SU-DHL-6 (cell line): ENCODE results near the gene LPCAT3.

Experiments
- H2AFZ ChIP-seq: fragments of 200-600 bp; sonication (generic); 2 replicates; pipeline ENCODE4 v1.6.1; 2014; ENCODE audit warnings: low read depth, mild to moderate bottlenecking, moderate library complexity, mixed read lengths, antibody characterized with exemption, low read length; ENCODE audit not compliant: severe bottlenecking
- H3F3A ChIP-seq: fragments of 200-600 bp; shearing (Covaris generic); 2 replicates; pipeline ENCODE4 v1.6.0; 2016; ENCODE audit warnings: antibody characterized with exemption, mild to moderate bottlenecking; ENCODE audit not compliant: insufficient read depth
- H3K27ac ChIP-seq: fragments of 200-600 bp; sonication (generic); 2 replicates; pipeline ENCODE4 v1.5.1; 2016; ENCODE audit warnings: low read depth, mild to moderate bottlenecking, low read length, moderate library complexity, mixed read lengths
- H3K27me3 ChIP-seq: fragments of 200-600 bp; sonication (generic), shearing (Covaris generic); 2 replicates; pipeline ENCODE4 v1.6.0; 2014; ENCODE audit warnings: mild to moderate bottlenecking, low read length
- H3K36me3 ChIP-seq: fragments of 200-600 bp; sonication (generic); 2 replicates; pipeline ENCODE4 v1.6.1; 2014; ENCODE audit warnings: mild to moderate bottlenecking, low read length, mixed read lengths
- H3K4me2 ChIP-seq: fragments of 300-600, 200-600 bp; shearing (Covaris generic), sonication (generic); 2 replicates; pipeline ENCODE4 v1.6.0; 2014; ENCODE audit warnings: low read length, low read depth, mild to moderate bottlenecking; ENCODE audit not compliant: poor library complexity, severe bottlenecking
- H3K4me3 ChIP-seq: fragments of 200-600 bp; sonication (generic); 2 replicates; pipeline ENCODE4 v1.5.1; 2014; ENCODE audit warnings: antibody characterized with exemption, low read length, mild to moderate bottlenecking, mixed read lengths; ENCODE audit not compliant: insufficient read depth, poor library complexity, severe bottlenecking
- H3K79me2 ChIP-seq: fragments of 200-600 bp; sonication (generic); 2 replicates; pipeline ENCODE4 v1.6.1; 2014; ENCODE audit warnings: mild to moderate bottlenecking, low read length, moderate library complexity; ENCODE audit not compliant: insufficient read depth
- H3K9ac ChIP-seq: fragments of 200-600 bp; sonication (generic); 2 replicates; pipeline ENCODE4 v1.7.0; 2014; ENCODE audit warnings: mild to moderate bottlenecking, low read length
- H3K9me2 ChIP-seq: fragments of 200-600 bp; sonication (generic); replicated peaks from 2 replicates; pipeline ENCODE4 v1.6.1; 2014; ENCODE audit warnings: low read length; ENCODE audit not compliant: insufficient read depth
- H3K9me3 ChIP-seq: fragments of 200-600 bp; sonication (generic); 2 replicates; pipeline ENCODE4 v1.6.1; 2014; ENCODE audit warnings: low read length, mixed read lengths; ENCODE audit not compliant: insufficient read depth
- H4K20me1 ChIP-seq: fragments of 200-600 bp; sonication (generic); 2 replicates; pipeline ENCODE4 v1.6.1; 2014; ENCODE audit warnings: low read depth, mild to moderate bottlenecking, antibody characterized with exemption, low read length, moderate library complexity, mixed read lengths
- CTCF ChIP-seq: fragments of 200-600 bp; sonication (generic); IDR thresholded peaks from one replicate; pipeline ENCODE4 v1.5.1; 2017; ENCODE audit warnings: antibody characterized with exemption, mild to moderate bottlenecking, low read length, moderate library complexity; ENCODE audit not compliant: insufficient read depth, poor library complexity, severe bottlenecking
- EZH2phosphoT487 ChIP-seq: fragments of 200-600 bp; sonication (generic), shearing (Covaris generic); conservative IDR thresholded peaks from 2 replicates; pipeline ENCODE4 v1.6.1; 2018; ENCODE audit warnings: mild to moderate bottlenecking, antibody characterized with exemption, low read length, moderate library complexity, mixed read lengths

Gene LPCAT3

DNA sequence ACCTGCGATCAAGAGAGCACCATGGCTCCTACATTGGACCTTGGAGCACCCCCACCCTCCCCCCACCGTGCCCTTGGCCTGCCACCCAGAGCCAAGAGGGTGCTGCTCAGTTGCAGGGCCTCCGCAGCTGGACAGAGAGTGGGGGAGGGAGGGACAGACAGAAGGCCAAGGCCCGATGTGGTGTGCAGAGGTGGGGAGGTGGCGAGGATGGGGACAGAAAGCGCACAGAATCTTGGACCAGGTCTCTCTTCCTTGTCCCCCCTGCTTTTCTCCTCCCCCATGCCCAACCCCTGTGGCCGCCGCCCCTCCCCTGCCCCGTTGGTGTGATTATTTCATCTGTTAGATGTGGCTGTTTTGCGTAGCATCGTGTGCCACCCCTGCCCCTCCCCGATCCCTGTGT is 76.5 kb downstream of the LPCAT3 start:
- H3K9ac ChIP-seq, result no peak overlapping the region
- no peaks in the 10 kb centered on the region for H3K9me3 ChIP-seq
- H3K4me3 ChIP-seq, result no peak overlapping the region
- no peak overlapping the region for H2AFZ ChIP-seq
- no peak for TF ChIP-seq CTCF
- TF ChIP-seq EZH2phosphoT487, result no peak
- no peaks in the 10 kb centered on the region for H3K27me3 ChIP-seq
- H3K79me2 ChIP-seq, result no peaks in the 10 kb centered on the region
- no peak overlapping the region for H3K4me2 ChIP-seq
- peaks cover 27% of the 10 kb centered on the region for H3F3A ChIP-seq
- H3K36me3 ChIP-seq, result no peaks in the 10 kb centered on the region
- no peaks in the 10 kb centered on the region for H4K20me1 ChIP-seq
- no peak overlapping the region for H3K27ac ChIP-seq
- H3K9me2 ChIP-seq, result no peaks in the 10 kb centered on the region

GRCh38 chr12:6941267-6941666 is 77.0 kb downstream of the LPCAT3 start:
- Histone ChIP-seq H3K27ac (no peak overlapping the region), H3K36me3 (no peaks in the 10 kb centered on the region), H3K9ac (no peak overlapping the region), H3K9me3 (no peaks in the 10 kb centered on the region), H3K27me3 (no peaks in the 10 kb centered on the region), H4K20me1 (no peaks in the 10 kb centered on the region), H3K79me2 (no peaks in the 10 kb centered on the region), H3F3A (peaks cover 25% of the 10 kb centered on the region), H3K4me2 (no peak overlapping the region), H3K4me3 (no peak overlapping the region), H2AFZ (no peak overlapping the region), H3K9me2 (no peaks in the 10 kb centered on the region)
- TF ChIP-seq EZH2phosphoT487 (no peak), CTCF (no peak)

- H3K27ac ChIP-seq, result no peak overlapping the region
Observed at GRCh38 chr12:6939191-6939540, 79.1 kb downstream of the LPCAT3 start.

More at GRCh38 chr12:6939191-6939540, 79.1 kb downstream of the LPCAT3 start:
- TF ChIP-seq EZH2phosphoT487 (no peak), CTCF (no peak)
- H3F3A ChIP-seq, result peaks cover 13% of the 10 kb centered on the region
- H3K27me3 ChIP-seq, result no peaks in the 10 kb centered on the region
- no peak overlapping the region for H3K9ac ChIP-seq
- no peak overlapping the region for H3K4me2 ChIP-seq
- no peaks in the 10 kb centered on the region for H3K79me2 ChIP-seq
- no peaks in the 10 kb centered on the region for H3K36me3 ChIP-seq
- no peaks in the 10 kb centered on the region for H4K20me1 ChIP-seq
- no peaks in the 10 kb centered on the region for H3K9me3 ChIP-seq
- no peaks in the 10 kb centered on the region for H3K9me2 ChIP-seq
- H2AFZ ChIP-seq, result no peak overlapping the region
- H3K4me3 ChIP-seq, result no peak overlapping the region
